GM12874 (cell line): ENCODE data around the gene TMEM184A.

Experiments used
- TF ChIP-seq, protein P1 (sequence below): IDR thresholded peaks from 2 replicates; pipeline ENCODE4 v1.5.1; 2011; ENCODE audit warnings: low read depth, mild to moderate bottlenecking, control low read depth, low read length, moderate library complexity; ENCODE audit not compliant: insufficient read depth

The TMEM184A gene

DNA sequence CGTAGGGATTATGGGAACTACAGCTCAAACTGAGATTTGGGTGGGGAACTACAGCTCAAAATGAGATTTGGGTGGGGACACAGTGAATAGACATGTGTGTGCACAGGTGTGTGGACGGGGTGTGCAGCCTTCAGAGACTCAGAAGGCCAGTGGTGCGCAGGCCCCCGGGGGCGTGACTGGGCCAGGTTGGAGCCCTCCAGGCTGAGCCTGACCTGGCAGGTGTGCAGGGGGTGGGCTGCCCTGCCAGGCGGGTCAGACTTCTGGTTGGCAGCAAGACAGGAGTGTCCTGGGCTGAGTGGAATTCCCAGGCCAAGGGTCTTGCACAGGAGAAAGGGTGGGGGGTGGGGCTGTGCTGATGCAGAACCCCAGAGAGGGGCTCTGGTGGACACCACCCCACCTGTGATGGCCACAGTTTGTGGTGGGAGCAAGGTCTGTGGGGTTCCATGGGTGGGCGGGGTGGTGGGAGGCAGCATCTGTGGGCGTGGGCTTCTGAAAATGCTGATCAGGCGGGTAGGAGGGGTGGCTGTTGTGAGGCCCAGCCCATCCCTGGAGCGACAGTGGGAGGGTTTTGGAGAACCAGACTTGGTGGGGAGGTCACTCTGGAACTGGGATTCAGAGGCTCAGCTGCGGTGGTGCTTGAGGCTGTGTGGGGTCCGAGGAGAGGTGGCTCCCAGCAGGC is 43.1 kb upstream of the TMEM184A start:
- TF ChIP-seq, protein P1, sequence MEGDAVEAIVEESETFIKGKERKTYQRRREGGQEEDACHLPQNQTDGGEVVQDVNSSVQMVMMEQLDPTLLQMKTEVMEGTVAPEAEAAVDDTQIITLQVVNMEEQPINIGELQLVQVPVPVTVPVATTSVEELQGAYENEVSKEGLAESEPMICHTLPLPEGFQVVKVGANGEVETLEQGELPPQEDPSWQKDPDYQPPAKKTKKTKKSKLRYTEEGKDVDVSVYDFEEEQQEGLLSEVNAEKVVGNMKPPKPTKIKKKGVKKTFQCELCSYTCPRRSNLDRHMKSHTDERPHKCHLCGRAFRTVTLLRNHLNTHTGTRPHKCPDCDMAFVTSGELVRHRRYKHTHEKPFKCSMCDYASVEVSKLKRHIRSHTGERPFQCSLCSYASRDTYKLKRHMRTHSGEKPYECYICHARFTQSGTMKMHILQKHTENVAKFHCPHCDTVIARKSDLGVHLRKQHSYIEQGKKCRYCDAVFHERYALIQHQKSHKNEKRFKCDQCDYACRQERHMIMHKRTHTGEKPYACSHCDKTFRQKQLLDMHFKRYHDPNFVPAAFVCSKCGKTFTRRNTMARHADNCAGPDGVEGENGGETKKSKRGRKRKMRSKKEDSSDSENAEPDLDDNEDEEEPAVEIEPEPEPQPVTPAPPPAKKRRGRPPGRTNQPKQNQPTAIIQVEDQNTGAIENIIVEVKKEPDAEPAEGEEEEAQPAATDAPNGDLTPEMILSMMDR = no peak

- TF ChIP-seq, protein P1 = no peak
These were observed 42.3 kb upstream of the TMEM184A start for GRCh38 chr7:1598286-1598685.

- TF ChIP-seq, protein P1 = no peak
These were observed 41.8 kb upstream of the TMEM184A start for GRCh38 chr7:1597791-1598190.

GRCh38 chr7:1597066-1597760 is 41.2 kb upstream of the TMEM184A start:
- TF ChIP-seq, protein P1 = no peak

DNA sequence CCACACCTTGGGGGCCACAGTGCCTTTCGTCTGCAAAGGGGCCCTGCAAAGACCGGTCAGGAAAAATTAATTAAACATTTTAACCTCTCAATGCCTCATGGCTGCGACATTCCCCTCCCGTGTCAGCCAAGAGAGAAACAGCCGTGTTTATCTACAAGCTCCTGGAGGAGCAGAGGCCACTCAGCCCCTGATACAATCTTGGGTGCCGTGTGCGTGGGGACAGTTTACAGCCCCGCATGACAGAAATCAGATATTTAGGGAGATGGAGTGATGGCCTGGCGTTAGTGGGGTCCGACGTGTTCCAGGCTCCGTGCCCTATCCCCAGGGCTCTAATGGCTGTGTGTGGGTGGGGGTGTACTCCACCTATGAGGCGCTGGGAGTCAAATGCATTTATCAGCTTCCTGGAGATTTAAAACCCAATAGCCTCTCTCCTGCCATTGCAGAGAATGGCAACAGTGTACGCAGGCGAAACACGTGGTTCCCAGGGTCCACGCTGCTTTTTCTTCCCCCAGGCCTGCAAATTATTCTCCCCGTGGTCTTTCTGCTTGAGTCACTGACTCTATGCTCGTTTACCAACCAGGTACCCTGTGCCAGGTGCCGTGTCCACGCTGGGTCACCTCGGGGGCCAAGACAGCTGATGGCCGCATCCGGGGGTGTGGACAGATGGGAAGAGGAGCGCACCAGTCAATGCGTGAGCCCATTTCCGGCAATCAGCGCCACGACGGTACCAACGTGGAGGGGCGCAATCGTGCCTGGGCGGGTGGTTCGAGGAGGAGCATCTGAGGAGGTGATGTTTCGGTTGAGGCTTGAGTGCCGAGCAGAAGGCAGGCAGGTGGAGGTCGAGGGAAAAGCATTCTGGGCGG is 40.4 kb upstream of the TMEM184A start:
- TF ChIP-seq, protein P1 = no peak

DNA sequence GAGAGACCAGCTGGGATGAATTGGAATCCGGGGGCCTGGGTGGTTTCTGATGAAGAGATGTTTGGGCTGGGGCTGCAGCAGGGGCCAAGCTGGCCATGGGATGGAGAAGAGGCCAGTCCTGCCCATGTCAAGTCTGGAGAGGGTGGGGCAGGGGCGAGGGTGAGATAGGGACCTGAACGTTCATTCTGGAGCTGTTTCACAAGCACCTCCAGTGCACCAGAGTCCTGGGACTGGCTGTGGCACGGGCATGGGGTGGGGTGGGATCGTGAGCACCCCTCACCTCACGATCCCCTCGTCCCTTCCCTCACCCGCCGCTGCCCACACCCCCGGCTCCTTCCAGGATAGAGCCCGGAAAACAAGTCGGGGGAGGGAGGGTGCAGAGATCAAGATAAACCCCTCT is 39.6 kb upstream of the TMEM184A start:
- TF ChIP-seq, protein P1 = no peak

DNA sequence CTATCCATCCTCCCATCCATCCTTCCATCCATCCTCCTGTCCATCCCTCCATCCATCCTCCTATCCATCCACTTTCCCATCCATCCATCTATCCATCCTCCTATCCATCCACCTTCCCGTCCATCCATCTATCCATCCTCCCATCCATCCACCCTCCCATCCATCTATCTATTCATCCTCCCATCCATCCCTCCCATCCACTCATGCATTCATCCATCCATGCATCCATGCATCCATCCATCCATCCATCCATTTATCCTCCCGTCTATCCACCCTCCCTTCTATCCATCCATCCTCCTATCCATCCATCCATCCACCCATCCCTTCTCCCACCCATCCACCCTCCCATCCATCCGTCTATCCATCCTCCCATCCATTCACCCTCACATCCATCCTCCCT is 39.0 kb upstream of the TMEM184A start:
- TF ChIP-seq, protein P1 = no peak
